ENCODE results near the gene STXBP5L. TPM values are rescaled to one million over a fixed set of nuclear protein-coding genes. Genes with fewer than 3 reads are reported as not detected.

Gene STXBP5L
- total RNA-seq, 3 donors from 2014 or later, result 0.34 to 7.3 (median 0.61) TPM

GRCh38 chr3:120908795-120909601 lies 993 bp downstream of the STXBP5L start:
- intact Hi-C loops (cut with DNase I, micrococcal nuclease), result no loop called here
- peak in 2 of 3 donors; percentile 8 to 43 for DNase-seq
- no peak for ATAC-seq
- peaks cover 10% of the 10 kb centered on the region for H3K4me1 ChIP-seq (ENCODE audit: low read depth)
- H3K9me3 ChIP-seq, result no peaks in the 10 kb centered on the region
- no peak for TF ChIP-seq CTCF (IDR thresholded peaks at IDR 0.05)
- no peaks in the 10 kb centered on the region for H3K36me3 ChIP-seq (ENCODE audit: low read depth)
- no peak overlapping the region for H3K4me3 ChIP-seq

GRCh38 chr3:120909602-120909878 lies 1.5 kb downstream of the STXBP5L start:
- intact Hi-C loops (cut with DNase I, micrococcal nuclease), result no loop called here
- DNase-seq (no peak), ATAC-seq (no peak)
- Histone ChIP-seq H3K4me1 (ENCODE audit: low read depth) (peaks cover 10% of the 10 kb centered on the region), H3K9me3 (no peaks in the 10 kb centered on the region), H3K4me3 (no peak overlapping the region), H3K36me3 (ENCODE audit: low read depth) (no peaks in the 10 kb centered on the region)
- no peak for TF ChIP-seq CTCF (IDR thresholded peaks at IDR 0.05)

- TF ChIP-seq CTCF (IDR thresholded peaks at IDR 0.05), result no peak
- intact Hi-C loops (cut with DNase I, micrococcal nuclease), result no loop called here
Observed at GRCh38 chr3:120926146-120926545, 18.1 kb downstream of the STXBP5L start.

GRCh38 chr3:120928991-120929390 lies 21.0 kb downstream of the STXBP5L start:
- Histone ChIP-seq H3K9me3 (peaks cover 19% of the 10 kb centered on the region), H3K36me3 (ENCODE audit: low read depth) (no peaks in the 10 kb centered on the region), H3K4me1 (ENCODE audit: low read depth) (no peaks in the 10 kb centered on the region), H3K4me3 (no peak overlapping the region)
- no peak for TF ChIP-seq CTCF (IDR thresholded peaks at IDR 0.05)
- DNase-seq (no peak), ATAC-seq (no peak)
- intact Hi-C loops (cut with DNase I, micrococcal nuclease), result no loop called here

More at GRCh38 chr3:120926146-120926545, 18.1 kb downstream of the STXBP5L start:
- DNase-seq (no peak), ATAC-seq (no peak)
- Histone ChIP-seq H3K36me3 (ENCODE audit: low read depth) (no peaks in the 10 kb centered on the region), H3K9me3 (peaks cover 19% of the 10 kb centered on the region), H3K4me1 (ENCODE audit: low read depth) (no peaks in the 10 kb centered on the region), H3K4me3 (no peak overlapping the region)

GRCh38 chr3:120931593-120931992 lies 23.6 kb downstream of the STXBP5L start:
- TF ChIP-seq CTCF (IDR thresholded peaks at IDR 0.05), result no peak
- no peaks in the 10 kb centered on the region for H3K36me3 ChIP-seq (ENCODE audit: low read depth)
- H3K4me1 ChIP-seq (ENCODE audit: low read depth), result no peaks in the 10 kb centered on the region
- no peak overlapping the region for H3K4me3 ChIP-seq
- DNase-seq (no peak), ATAC-seq (no peak)
- H3K9me3 ChIP-seq, result peaks cover 5% of the 10 kb centered on the region
- intact Hi-C loops (cut with DNase I, micrococcal nuclease), result no loop called here

All from mucosa of descending colon (tissue), 3 donors.